Stimulated activated CD4-positive, alpha-beta T cell treated with anti-CD3 and anti-CD28 coated beads, Interleukin-12 subunit alpha, Interleukin-12 subunit beta, amount 100 ng/mL, for 4 hours (primary cell): Measurements from ENCODE around the gene SPATA2.
"Not testable (repeated sequence)": the region's sequence is repeated elsewhere in the genome, so short reads cannot be mapped to it uniquely, and the experiment has no call there.

Source experiments
- DNase-seq: peaks from one replicate; pipeline ENCODE4 v3.0.0-alpha.2; 2020

Gene SPATA2

DNA sequence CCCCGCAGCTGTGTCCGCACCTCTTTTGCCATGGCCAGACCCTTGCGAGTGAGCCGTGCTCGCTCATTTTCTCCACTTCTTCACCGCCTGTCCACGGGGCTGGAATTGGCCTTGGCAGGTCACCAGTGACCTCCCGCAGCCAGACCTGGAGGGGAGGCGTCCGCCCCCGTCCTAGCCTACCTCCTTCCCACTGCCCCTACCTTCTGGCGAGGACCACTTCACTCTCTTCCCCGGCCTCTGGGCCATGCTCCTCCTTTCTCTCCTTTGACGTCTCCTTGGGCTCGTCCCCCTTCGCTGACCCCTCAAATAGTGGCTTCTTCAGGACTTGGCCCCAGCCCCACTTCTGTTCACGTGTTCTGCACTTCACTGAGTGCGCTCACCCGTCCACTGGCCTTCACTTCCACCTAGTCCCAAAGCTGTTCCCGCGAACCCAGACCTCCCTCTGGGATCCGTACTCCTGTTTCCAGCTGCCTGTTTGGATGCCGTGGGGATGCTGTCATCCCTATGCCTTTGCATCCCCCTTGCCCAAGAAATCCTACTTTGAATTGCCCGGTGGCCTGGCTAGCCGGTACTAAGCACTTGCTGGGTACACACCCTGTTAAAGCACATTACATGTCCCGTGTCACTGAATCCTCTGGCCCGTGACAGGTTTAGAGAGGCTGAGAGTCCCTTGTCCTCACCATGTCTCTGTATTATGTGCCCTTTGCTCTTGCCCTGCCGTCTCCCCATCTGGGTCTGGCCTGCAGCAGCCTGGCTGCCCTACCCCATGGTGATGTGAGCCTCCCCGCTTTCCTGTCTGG lies 33.0 kb downstream of the SPATA2 start:
- no peak for DNase-seq

DNA sequence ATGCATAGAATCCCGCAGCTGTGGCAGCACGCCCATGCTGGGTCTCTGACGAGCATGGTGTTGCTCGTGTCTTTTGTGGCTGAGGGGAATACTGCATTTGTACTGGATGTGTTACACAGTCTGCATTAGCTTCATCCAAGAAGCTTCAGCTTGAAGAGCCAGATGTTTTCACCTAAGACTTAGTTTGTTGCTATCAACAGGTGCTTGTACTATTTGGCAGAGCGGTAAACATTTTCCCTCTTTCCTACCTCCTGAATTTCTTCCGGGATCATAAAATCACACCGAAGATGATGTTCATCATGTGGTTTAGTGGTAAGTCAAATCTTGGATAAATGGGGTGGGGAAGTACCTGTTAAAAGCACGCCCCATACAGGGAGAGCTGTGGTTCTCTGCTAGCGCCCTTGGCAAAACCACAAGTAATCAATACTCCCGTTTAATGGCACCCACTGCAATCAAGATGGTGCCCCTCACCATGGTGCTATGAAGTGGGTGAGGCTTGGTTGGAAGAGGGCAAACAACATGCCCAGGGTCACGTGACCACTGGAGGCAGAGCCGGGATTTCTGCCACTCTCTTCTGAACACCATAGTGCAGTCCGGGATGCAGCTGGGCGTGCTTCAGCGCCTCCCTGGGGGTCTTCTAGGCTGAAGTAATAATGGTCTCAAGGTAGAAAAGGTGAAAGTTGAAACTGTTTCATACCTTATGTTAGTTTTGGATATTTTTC lies 34.4 kb downstream of the SPATA2 start:
- DNase-seq: no peak

DNA sequence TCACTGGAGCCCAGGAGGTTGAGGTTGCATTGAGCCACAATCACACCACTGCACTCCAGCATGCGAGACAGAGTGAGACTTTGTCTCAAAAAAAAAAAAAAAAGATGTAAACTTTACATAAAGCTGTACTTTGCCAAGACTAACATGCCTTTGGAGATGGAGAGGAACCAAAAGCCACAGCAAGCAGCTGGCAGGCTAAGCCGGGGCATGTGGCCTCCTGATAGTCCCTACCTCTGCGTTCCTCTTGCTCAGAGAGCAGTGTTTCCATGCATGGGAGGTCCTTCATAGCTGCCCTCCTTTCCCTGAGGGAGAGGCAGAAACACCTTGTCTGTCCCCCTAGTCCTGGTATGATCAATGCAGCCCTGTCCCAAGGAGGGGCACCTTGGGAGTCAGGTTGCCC lies 35.2 kb downstream of the SPATA2 start:
- DNase-seq: no peak

DNA sequence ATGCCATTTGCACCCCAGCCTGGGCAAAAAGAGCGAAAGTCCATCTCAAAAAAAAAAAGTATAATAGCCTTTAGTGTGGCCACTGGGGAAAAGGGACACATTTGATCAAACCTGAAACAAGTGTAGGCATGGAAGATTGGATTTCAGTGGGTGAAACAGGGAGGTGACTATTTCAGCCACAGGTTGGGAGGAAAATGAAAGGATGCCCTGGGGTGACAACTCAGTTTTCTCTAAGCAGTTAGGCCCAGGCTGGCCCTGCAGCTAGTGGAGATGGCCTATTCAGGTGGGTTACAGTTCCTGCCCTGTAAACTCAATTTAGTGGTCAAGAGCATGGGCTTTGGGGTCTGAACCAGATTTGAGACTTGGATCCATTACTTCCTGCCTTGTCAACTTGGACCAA lies 36.4 kb downstream of the SPATA2 start:
- no peak for DNase-seq

DNA sequence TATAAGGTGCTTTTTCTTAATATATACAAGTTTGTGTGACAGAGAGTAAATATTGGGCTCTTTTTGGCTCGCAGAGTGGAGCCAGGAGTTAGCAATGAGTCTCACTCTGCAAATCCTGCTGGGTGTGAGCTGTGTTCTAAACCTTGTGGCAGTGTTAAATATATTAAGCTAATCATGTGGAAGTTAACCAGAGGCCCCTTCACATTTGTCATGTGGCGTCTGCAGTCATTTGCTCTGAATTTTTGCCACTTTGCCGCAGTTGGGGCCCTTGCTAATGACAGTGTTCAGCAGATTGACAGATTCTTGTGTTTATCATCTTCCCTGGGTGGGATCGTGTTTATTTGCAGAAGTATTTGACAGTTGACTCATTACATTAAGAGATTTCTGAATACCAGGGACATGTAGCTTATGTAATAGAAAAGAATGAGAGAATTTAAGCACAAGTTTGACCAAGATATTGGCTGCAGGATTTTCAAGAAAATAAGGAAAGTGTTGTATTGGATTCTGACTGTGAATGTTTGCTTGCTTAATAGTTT lies 37.9 kb downstream of the SPATA2 start:
- no peak for DNase-seq

DNA sequence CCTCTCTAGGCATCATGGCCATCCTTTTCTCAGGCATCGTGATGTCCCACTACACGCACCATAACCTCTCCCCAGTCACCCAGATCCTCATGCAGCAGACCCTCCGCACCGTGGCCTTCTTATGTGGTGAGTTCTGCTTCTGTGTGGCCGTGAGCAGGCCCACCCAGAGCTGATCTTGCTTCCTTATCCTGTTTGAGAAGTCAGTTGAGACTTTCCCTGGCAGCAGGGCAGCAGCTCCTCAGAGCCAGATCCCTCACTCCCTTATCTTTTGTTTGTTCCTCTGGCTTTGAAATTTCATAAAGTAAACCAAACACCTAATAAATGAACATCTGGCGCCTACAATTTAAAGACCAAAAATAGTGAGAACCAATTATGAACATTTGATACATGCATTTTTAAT lies 40.6 kb downstream of the SPATA2 start:
- DNase-seq: no peak

DNA sequence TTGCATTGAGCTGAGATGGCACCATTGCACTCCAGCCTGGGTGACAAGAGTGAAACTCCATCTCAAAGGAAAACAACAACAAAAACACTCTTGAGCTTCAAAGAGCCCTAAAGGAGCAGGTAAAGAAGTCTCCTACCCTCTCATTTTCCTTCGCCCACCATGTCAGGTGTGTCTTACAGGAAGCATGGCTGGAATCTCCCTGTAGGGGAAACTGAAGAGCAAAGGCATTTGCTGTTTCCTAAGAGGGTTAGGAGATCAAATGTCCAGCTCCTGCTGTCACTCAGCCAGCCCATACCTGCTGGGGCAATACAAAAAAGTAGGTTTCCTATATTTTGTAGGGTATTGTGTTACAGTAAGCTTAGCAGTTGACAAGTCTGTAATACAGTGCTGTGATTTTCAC lies 43.3 kb downstream of the SPATA2 start:
- DNase-seq: no peak

DNA sequence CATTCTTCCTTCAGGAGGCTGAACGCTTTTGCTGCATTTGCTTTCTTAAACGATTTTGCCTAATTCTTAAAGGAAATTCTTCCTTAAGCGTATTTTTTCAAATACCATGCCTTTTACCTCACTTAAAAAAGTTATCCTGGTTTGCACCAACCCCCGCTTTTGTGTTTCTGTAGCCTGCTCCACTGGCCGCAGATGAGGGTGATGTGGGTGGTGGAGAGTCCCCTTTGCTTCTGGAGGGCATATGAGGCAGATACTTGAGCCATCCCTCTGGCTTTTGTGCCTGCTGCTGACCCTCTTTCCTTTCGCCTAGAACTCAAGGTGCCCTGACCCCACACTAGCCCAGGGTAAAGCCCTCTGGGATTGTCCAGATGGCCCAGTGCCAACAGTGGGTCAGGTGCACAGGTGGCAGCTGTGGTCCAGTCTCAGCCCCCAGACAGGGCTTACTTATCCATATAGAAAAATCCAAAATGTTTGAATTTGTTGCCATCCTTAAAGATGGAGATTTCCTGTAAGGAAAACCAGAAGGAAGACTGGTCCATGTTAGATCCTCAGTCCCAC lies 43.9 kb downstream of the SPATA2 start:
- DNase-seq: no peak

DNA sequence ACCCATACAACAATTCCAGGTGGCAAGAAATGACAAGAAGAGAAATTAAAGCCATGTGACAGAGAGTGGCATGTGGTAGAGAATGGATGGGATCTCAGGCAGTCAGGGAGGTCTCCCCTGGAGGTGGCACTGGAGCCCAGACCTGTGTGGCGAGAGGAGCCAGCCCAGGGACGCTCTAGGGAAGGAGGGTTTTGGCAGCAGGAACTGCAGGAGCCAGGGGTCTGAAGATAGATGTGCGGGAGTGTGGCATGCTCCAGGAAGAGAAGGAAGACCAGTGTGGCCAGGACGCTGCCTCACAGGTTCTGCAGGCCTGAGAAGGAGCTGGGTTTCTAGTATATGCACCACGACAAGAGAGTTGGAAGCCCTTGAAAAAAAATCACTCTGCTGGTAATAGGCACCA lies 45.1 kb downstream of the SPATA2 start:
- no peak for DNase-seq

DNA sequence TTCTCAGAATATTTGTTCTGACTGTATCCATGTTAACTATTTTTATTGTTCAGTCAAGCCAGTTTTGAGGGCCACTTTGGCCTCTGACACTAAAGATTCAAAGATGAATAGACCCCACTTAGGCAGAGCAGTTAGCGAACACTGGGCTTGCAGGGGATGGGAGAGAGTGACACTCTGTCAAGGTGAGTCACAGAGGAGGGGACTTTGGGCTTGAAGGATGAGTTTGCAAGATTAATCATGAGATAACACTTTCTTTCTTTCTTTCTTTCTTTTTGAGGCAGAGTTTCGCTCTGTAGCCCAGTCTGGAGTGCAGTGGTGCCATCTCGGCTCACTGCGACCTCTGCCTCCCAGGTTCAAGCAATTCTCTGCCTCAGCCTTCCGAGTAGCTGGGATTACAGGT lies 46.4 kb downstream of the SPATA2 start:
- no peak for DNase-seq

DNA sequence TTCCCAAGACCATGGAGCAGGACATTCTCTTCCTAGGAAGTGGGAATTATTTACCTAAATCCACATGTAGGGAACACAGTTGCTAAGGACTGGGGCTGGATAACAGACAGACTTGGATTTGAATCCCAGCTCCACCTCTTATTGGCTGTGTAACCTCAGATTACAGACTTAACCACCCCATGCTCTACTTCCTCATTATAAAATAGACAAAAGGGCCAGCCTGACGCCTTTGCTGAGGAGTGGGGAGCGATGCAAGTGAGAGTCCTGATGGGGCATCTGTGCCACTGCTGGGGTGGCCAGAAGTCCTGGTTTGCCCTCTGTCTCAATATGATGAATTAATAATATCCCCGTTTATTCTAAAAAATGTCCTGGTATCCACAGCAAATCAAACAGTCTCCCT lies 46.8 kb downstream of the SPATA2 start:
- DNase-seq: no peak

DNA sequence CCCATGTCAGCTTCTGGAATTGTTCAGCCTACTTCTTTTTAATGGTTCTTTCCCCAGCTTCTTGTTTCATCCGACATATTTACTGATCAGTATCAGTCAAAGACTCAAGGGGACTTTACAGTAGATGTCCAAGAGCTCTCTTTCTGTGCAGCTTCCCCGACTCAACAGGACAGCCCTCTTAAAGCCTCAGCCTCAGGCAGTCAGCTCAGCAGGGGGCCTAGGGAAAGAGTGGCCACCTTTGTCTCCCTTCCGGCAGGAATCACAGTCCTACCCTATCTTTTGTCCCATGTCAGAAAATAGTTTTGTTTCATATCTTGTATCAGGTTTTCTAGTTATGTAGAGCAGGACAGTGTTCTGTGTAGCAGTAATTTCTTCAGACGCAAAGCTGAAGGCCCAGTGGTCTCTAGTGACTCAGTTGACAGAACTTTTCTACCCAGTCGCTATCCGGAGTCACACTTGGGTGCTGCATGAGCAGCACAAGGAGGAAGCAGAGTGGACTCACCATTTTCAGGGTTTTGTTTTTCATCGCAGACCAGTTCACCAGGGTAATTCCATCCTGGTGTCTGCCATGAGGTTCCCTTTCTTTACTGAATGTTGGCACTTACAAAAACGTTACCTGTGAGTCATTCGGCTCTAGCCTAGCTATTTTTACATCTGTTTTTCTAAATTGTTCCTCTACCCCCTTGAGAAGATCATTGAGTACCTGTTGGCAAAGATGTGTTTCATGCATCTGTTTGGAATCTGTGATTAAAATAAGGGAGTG lies 47.7 kb downstream of the SPATA2 start:
- DNase-seq: no peak

DNA sequence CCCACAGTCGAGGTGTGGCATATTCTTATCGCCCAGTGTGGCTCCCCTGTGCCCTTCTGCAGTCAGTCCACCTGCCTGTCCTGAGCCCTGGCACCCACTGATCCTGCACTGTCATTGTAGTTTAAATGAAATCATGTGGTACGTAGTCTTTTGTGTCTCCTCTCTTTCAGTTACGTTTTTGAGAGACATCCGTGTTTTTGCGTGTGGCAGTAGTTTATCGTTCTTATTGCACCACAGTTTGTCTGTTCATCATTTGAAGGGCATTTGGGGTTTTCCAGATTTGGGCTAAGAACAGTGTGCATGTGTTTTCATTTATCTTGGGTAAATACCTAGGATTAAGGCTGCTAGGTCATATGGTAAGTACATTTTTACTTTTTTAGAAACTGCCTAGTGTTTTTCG lies 49.3 kb downstream of the SPATA2 start:
- no peak for DNase-seq

DNA sequence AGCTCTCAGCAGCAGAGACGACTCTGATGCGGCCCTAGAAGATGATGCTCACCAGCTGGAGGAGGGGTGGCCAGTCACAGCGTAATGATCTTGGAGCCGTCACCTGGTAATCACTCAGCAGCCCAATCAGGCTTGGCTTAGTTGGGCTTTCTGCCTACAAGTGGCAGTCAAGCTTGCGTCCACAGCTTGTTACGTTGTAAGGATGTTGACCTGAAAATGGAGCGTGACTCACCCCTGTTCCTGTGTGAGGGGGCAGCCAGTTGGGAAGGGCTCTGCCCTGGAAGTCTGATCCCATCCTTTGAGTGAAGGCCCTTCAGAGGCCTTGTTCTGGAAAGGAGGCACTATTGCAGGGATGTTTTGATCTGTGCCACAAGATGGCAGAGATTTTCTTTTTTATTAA lies 49.8 kb downstream of the SPATA2 start:
- DNase-seq: no peak

DNA sequence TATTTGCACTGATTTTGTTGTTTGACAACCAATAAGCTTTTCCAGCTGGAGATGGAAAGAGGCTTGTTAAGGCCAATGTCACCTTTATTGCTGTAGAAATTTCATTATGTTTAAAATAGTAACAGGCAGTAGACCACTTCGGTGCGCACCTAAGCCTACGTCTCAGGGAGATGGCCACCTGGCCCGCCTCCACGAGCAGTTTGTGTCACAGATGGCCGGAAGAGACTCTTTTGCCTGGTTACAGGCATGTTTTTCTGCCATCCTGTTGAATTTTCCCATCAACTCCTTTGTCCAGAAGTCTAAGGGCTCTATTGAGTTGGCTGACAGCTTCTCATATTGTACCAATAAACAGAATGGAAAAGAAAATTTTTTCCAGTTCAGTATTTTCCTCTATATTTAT lies 51.7 kb downstream of the SPATA2 start:
- no peak for DNase-seq

DNA sequence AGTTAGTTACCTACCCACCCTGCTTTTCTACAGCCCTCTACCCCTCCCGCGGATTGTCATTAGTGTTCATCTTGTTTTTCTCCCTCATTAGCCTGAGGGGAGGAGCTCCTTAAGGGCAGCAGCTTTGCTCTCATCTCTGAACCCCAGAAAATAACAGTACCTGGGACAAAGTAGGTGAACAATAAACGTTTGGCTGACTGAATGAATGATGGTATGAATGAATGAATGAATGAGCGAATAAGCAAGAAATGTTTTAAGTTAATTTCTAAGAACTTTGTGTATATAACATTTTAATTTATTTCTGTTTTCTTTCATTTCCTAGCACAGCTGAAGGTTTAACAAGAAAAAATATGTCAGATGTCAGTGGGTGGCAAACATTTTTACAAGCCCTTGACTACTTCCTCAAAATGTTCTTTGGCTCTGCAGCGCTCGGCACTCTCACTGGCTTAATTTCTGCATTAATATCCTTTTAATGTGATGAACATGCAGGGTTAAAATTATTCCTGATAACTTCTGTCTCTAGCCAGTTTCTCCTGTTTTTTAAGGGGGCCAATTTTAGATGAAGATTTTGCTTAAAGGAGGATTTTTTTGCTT lies 52.6 kb downstream of the SPATA2 start:
- no peak for DNase-seq

DNA sequence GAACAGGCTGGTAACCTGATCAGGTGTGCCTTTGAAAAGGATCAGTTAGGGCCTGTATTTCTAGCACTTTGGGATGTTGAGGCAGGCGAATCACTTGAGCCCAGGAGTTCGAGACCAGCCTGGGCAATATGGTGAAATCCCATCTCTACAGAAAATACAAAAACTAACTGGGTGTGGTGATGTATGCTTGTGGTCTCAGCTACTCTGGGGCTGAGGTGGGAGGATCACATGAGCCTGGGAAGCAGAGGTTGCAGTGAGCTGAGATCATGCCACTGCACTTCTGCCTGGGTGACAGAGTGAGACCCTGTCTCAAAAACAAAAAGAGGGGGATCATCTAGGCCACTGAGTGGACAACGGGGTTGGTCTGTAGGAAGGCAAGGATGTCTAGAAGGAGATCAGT lies 54.1 kb downstream of the SPATA2 start:
- not testable (repeated sequence) for DNase-seq

DNA sequence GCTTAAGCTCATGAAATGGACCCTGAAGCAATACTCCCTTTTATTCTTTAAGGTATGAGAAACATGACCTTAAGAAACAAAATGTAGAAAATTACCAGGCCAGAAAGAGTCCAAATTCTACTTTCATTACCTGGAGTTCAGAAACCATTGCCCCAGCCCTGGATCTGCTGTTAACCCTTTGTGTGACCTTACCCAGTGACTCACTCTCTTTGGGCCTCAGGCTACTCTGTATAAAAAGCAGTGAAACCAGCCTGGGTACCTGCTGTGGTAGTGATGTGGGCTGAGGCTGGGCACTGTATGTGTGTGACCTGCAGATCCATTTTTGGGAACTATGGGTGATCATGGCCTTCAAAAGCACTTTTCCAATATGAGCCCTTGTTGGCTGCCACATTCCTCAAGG lies 55.5 kb downstream of the SPATA2 start:
- DNase-seq: no peak

DNA sequence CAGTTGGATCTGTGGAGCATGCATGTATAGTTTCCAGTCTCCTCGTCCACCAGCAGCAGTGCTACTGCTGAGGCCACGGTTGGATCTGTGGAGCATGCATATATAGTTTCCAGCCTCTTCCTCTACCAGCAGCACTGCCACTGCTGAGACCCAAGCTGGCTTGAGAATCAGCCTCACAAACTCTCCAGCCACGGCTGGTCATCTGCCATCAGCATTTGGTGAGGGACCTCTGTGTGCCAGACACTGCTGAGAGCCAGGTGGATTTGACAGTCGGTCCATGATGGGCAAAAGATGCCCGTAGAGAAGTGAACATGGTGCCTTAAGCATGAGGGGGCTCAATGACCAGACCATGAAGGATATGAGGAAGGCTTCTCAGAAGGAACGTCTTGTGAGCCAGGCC lies 56.3 kb downstream of the SPATA2 start:
- no peak for DNase-seq

DNA sequence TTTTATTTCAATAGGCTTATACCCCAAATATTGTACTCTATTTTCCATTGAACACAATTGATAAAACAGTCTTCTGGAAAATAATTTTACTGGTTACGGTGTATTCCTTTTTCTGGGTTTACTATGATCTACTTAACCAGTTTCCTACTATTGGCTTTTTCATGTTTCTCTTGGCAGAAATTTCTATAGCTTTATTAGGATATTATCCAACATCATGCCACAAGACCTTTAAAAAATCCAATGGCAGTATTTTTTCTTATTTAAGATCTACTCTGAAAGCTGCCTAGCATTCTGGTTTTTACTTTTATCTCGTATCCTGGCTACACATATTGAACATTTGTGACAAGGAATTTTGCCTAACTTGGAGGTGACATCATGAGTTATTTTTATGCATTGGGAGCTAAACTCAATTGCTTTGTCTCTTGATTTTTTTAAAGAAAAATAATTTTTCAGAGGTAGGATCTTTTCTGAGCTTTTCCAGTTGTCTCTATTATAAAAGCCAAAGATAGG lies 57.2 kb downstream of the SPATA2 start:
- no peak for DNase-seq

DNA sequence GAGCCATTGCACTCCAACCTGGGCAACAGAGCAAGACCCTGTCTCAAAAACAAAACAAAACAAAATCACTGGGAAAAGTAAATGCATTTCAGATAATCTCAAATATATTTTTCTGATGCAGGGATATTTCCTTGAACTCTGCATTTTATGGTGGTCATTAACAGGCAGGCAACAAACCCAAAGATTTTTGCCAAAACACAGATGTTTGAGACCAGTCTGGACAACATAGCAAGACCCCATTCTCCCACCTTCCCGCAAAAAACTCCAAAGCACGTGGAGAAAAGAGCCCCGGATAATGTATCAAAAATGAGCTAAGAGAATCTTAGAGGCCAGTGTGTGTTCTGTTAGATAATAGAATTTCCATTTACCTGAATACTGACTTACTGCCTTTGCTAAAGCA lies 58.4 kb downstream of the SPATA2 start:
- DNase-seq: no peak

DNA sequence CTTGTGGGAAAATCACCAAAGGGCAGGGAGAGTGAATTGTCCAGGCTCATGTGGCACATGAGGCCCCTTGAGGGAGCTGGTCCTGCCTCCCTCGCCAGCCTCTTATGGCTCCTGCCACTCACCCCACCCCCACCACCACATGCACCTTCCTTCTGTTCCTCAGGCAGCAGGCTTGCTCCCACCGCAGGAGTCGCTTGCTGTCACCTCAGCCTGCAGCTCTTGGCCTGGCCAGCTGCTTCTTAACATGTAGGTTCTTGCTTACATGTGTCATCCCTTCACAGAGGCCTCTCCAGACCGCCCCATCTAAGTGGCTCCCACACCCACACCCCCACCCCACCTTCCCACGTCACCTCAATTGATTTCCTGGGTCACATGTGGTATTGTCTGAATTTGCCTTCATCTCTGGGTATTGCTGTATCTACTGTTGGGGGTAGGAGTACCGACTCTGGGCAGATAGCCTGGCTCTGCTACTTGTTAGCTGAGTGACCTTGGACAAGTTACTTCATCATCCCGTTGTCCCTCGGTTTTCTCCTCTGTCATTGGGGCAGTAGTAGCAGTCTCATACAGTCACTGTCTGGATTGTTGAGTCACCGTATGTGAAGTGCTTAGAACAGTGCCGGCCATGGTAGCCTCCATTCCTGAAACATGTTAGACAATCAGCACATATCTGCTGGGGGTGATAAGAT lies 61.0 kb downstream of the SPATA2 start:
- DNase-seq: no peak
